HG03457 (cell line): ENCODE results near the gene KDM2B.
A peak's percentile ranks its signal among the peaks of the same experiment; 100 is the strongest.

Source experiments
- ATAC-seq: cut with Tn5 transposase; IDR thresholded peaks from one replicate; pipeline ENCODE4 v1.9.1; 2021; ENCODE audit warnings: moderate number of reproducible peaks; ENCODE audit not compliant: unreplicated experiment

KDM2B gene

GRCh38 chr12:121580959-121581685 lies at the start of gene KDM2B:
KDM2B (minus strand) TSS chr12:121581023; CDS start chr12:121580911, 112 bp downstream.
- ATAC-seq = no peak

- no peak for ATAC-seq
Observed at GRCh38 chr12:121628536-121628935, 47.7 kb upstream of the KDM2B start.

GRCh38 chr12:121628037-121628436 lies 47.2 kb upstream of the KDM2B start:
- ATAC-seq = no peak

GRCh38 chr12:121626853-121627640 lies 46.2 kb upstream of the KDM2B start:
- ATAC-seq = peak; percentile 24

- peak; percentile 42 for ATAC-seq
Observed at GRCh38 chr12:121626087-121626852, 45.4 kb upstream of the KDM2B start, which contains the start of gene ORAI1. ORAI1 (plus strand) TSS chr12:121626530.

- no peak for ATAC-seq
Observed at GRCh38 chr12:121620333-121620891, 39.6 kb upstream of the KDM2B start.

- ATAC-seq = no peak
Observed at GRCh38 chr12:121618659-121619233, 37.9 kb upstream of the KDM2B start.

GRCh38 chr12:121614872-121615467 lies 34.1 kb upstream of the KDM2B start:
- no peak for ATAC-seq

- ATAC-seq = no peak
Observed at GRCh38 chr12:121613462-121613861, 32.6 kb upstream of the KDM2B start.

- no peak for ATAC-seq
Observed at GRCh38 chr12:121611306-121611705, 30.5 kb upstream of the KDM2B start.

GRCh38 chr12:121610239-121611149 lies 29.7 kb upstream of the KDM2B start:
- ATAC-seq = no peak

- ATAC-seq = no peak
Observed at GRCh38 chr12:121608301-121608700, 27.5 kb upstream of the KDM2B start.

GRCh38 chr12:121603581-121603980 lies 22.8 kb upstream of the KDM2B start:
- ATAC-seq = no peak

GRCh38 chr12:121602766-121603165 lies 21.9 kb upstream of the KDM2B start:
- no peak for ATAC-seq

- no peak for ATAC-seq
Observed at GRCh38 chr12:121600702-121601336, 20.0 kb upstream of the KDM2B start.

- ATAC-seq = no peak
Observed at GRCh38 chr12:121596526-121596925, 15.7 kb upstream of the KDM2B start.

GRCh38 chr12:121595520-121595919 lies 14.7 kb upstream of the KDM2B start:
- ATAC-seq = no peak

- ATAC-seq = no peak
Observed at GRCh38 chr12:121592320-121592719, 11.5 kb upstream of the KDM2B start.
